T-cell (primary cell): ENCODE results near the gene TEX2. TPM values are rescaled to one million over a fixed set of nuclear protein-coding genes. Genes with fewer than 3 reads are reported as not detected.
"Not testable (repeated sequence)": the region's sequence is repeated elsewhere in the genome, so short reads cannot be mapped to it uniquely, and the experiment has no call there.

Experiments
- ATAC-seq, 4 experiments: fragments of 200-7000 bp in 3 of 4; fragments of 150-1000 bp in 1 of 4; cut with Tn5 transposase; replicated peaks in 1 of 4; 1 replicate in 3 of 4; 2 replicates in 1 of 4; pipeline ENCODE4 v1.10.0; 2021; ENCODE audit warnings: moderate library complexity in 3 of 4, mild to moderate bottlenecking in 2 of 4, moderate number of reproducible peaks in 1 of 4
- CTCF ChIA-PET, 2 donors: fragments of 300-600 bp; sonication (Branson Sonifier 250); formaldehyde crosslinking; loops; one replicate each; lab custom pipeline; 2022; ENCODE audit warnings: antibody characterized with exemption in 2 of 2; lab: Charles Lee
- POLR2A ChIA-PET, 2 donors: fragments of 300-600 bp; sonication (Branson Sonifier 250); formaldehyde crosslinking; loops; one replicate each; lab custom pipeline; 2022; ENCODE audit warnings: antibody characterized with exemption in 2 of 2; lab: Charles Lee
- DNase-seq, 35 experiments: peaks; one replicate each; pipeline versions ENCODE4 v3.0.0 to v3.0.0-alpha.2; 2013 to 2023
- H3K27ac ChIP-seq: one replicate; pipeline ENCODE4 v1.5.1; 2013; ENCODE audit warnings: low read length
- H3K27me3 ChIP-seq, 2 experiments: replicated peaks in 1 of 2; 1 replicate in 1 of 2; 2 replicates in 1 of 2; pipeline versions ENCODE4 v1.6.1 to v1.7.0; 2013; ENCODE audit warnings: low read length in 1 of 2, mixed read lengths in 1 of 2; ENCODE audit not compliant: control insufficient read depth in 2 of 2, insufficient read depth in 2 of 2; ENCODE audit errors: extremely low read depth in 1 of 2
- H3K36me3 ChIP-seq, 2 donors: 1 replicate in 1 of 2; 2 replicates in 1 of 2; pipeline versions ENCODE4 v1.6.1 to v1.7.0; 2013; ENCODE audit warnings: low read length in 1 of 2; ENCODE audit not compliant: control insufficient read depth in 2 of 2, insufficient read depth in 1 of 2; ENCODE audit errors: extremely low read depth in 1 of 2
- H3K4me1 ChIP-seq, 2 experiments: 1 replicate in 1 of 2; 2 replicates in 1 of 2; pipeline versions ENCODE4 v1.6.1 to v1.7.0; 2013; ENCODE audit warnings: low read length in 2 of 2, mixed read lengths in 1 of 2; ENCODE audit not compliant: insufficient read depth in 2 of 2, control insufficient read depth in 1 of 2; ENCODE audit errors: extremely low read depth in 1 of 2
- H3K4me3 ChIP-seq, 2 donors: 1 replicate in 1 of 2; 2 replicates in 1 of 2; pipeline versions ENCODE4 v1.5.1 to v1.7.0; 2013; ENCODE audit warnings: mild to moderate bottlenecking in 2 of 2, low read length in 1 of 2, moderate library complexity in 1 of 2; ENCODE audit not compliant: control insufficient read depth in 1 of 2; ENCODE audit errors: extremely low read depth in 1 of 2
- H3K9me3 ChIP-seq: 2 replicates; pipeline ENCODE4 v1.7.0; 2013
- H3K27ac Mint-ChIP-seq, 2 donors: one replicate each; pipeline ENCODE4 v1.8.0; 2020 to 2021; ENCODE audit warnings: mild to moderate bottlenecking in 2 of 2, mixed read lengths in 2 of 2
- H3K27me3 Mint-ChIP-seq, 2 donors: one replicate each; pipeline ENCODE4 v1.8.0; 2021 to 2022; ENCODE audit warnings: mixed read lengths in 2 of 2
- H3K36me3 Mint-ChIP-seq: one replicate; pipeline ENCODE4 v1.8.0; 2021; ENCODE audit warnings: mixed read lengths
- H3K4me1 Mint-ChIP-seq, 3 donors: one replicate each; pipeline ENCODE4 v1.8.0; 2020 to 2022; ENCODE audit warnings: mixed read lengths in 3 of 3, mild to moderate bottlenecking in 1 of 3
- H3K4me3 Mint-ChIP-seq, 3 donors: one replicate each; pipeline ENCODE4 v1.8.0; 2020 to 2022; ENCODE audit warnings: mild to moderate bottlenecking in 3 of 3, mixed read lengths in 3 of 3, moderate library complexity in 3 of 3
- H3K9me3 Mint-ChIP-seq, 3 donors: one replicate each; pipeline ENCODE4 v1.8.0; 2020 to 2022; ENCODE audit warnings: mixed read lengths in 3 of 3
- WGBS: methylation state at CpG from one replicate; pipeline ENCODE4 v1.1.5; 2013; ENCODE audit warnings: missing lambda C conversion rate; ENCODE audit not compliant: insufficient coverage; 5-methylcytosine and 5-hydroxymethylcytosine counted together
- total RNA-seq, 35 experiments: library from RNA in 6 of 35; stranded (reverse) in 6 of 35; fragments of 120-200 nt in 1 of 35; gene quantifications; one replicate each; pipeline versions ENCODE4 v1.2.1 to v1.2.4 and lab custom pipeline; 2013 to 2026

The TEX2 gene
- total RNA-seq, 5 donors from 2014 or later (not counting 1 experiment from before 2014, with no cell fraction given): 12.5 to 16.4 (median 14.8) TPM

DNA sequence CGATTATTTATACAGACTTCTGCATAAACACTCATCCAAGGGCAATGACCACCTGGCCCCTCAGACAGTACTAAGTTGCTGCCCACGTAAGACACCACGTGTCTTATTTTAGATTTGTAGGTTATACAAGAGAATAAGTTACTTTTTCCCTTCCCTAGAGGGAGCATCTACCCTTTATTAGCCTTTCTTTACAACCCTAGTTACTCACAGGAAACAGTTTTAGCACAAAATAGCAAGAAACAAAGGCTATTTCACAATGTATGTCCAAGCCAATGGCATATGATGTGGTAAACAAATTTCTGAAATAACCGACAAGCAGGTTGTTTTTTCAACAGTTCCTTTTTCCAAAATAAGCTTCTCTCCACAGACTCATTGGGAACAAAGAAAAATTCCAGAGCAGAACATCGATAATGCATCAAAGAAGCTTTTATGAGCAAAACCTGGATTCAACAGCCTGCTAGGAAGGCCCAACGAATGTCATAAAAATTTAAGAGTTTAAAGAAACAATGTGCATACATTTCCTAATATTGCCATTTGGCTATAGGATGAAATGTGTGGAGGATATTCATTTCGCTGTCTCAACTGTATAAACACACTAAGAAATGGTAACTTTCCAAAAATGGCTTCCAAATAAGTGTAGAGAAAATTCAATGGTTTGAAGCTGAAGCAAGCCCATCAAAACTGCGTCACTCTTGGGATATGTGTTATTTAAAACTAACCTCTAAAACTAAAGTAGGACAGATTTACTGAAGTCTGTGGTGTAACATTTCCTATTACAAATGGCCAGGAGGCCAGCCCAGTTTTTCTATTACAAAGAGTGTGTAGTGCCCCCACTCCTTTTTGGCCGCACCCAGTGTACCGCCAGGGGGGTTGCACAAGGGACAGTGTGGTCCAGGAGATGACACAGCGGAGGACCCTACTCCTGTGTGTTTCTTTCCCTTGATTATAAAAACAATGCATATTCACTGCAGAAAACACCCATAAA lies 82.7 kb downstream of the TEX2 start:
- Histone ChIP-seq H3K4me1 (no peaks in the 10 kb centered on the region), H3K4me3 (no peak overlapping the region), H3K36me3 (peaks cover 9% of the 10 kb centered on the region in 2 donors), H3K9me3 (no peaks in the 10 kb centered on the region), H3K27me3 (no peaks in the 10 kb centered on the region), H3K27ac (no peak overlapping the region)
- no peak for DNase-seq
- POLR2A ChIA-PET: interaction anchor here in 1 of 2 donors (0.6 kb wide), 1 partner anchor 8 kb away, joined by 3 read pairs; no protein-coding TSS in a partner anchor
- H3K27me3 Mint-ChIP-seq: no peaks in the 10 kb centered on the region
- H3K4me3 Mint-ChIP-seq: no peak overlapping the region
- no peak overlapping the region for H3K27ac Mint-ChIP-seq
- no peaks in the 10 kb centered on the region for H3K9me3 Mint-ChIP-seq
- CTCF ChIA-PET: interaction anchor here (0.6 to 0.7 kb wide), 2 partner anchors 30 to 99 kb away, joined by 3 read pairs; no protein-coding TSS in a partner anchor
- peaks cover 35% of the 10 kb centered on the region for H3K36me3 Mint-ChIP-seq
- H3K4me1 Mint-ChIP-seq: peaks cover 0 to 10% (median 4%) of the 10 kb centered on the region in 3 donors
- 86% methylated on average over 4 of the region's 11 CpGs for WGBS
- ATAC-seq: no peak

DNA sequence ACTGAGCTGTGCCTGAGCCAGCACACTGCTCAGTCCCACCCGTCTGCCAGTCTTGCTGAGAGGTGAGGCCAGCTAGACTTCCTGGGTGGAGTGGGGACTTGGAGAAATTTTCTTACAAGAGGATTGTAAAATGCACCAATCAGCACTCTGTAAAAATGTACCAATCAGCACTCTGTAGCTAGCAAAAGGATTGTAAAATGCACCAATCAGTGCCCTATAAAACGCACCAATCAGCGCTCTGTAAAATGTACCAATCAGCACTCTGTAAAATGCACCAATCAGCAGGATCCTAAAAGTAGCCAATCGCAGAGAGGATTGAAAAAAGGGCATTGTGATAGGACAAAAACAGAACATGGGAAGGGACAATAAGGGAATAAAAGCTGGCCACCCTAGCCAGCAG lies 84.0 kb downstream of the TEX2 start:
- WGBS: no CpG with 5 or more reads among the region's 4 CpGs
- H3K27me3 ChIP-seq, ATAC-seq, POLR2A ChIA-PET, H3K27ac ChIP-seq, H3K4me1 ChIP-seq, H3K4me3 ChIP-seq, H3K9me3 ChIP-seq, H3K4me3 Mint-ChIP-seq, H3K9me3 Mint-ChIP-seq, DNase-seq, CTCF ChIA-PET, H3K27me3 Mint-ChIP-seq, H3K4me1 Mint-ChIP-seq, H3K27ac Mint-ChIP-seq: not testable (repeated sequence)
- peaks cover 42% of the 10 kb centered on the region for H3K36me3 Mint-ChIP-seq
- peaks cover 9 to 12% of the 10 kb centered on the region in 2 donors for H3K36me3 ChIP-seq

DNA sequence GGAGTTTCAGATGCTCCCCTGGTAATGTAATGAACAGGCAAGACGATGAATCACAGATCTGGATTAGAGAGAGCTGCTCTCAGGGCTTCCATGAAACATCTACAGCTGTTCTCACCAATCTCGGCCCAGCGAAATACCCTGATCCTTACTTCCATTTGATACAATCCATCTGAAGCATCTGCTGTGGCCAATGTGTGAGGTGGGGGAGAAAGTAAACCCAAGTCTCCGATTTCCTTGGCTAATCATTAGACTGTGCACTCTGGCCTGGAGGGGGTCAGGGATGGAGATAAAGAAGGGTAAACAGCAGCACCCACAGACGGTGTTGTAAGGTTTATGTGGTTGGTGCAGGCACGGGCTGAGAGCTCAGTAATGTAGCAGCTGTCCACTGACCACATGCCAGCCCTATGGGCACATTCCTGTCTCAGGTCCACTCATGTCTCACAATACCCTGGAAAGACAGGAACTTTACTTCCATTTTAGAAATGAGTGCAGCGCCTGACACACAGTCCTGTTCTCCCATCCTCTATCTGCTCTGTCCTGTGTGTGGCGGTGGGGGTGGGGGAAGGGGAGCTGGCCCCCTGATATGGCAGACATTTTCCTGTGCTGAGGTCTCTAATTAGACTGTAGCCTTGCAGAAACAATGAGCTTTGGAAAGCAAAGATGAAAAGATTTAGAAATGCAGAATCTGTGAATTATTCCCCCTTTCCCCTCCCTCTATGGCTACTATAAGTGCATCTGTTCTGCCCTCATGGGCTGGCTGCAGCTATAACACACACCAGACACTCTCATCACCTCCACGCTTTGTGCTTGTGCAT lies 84.8 kb downstream of the TEX2 start:
- Histone ChIP-seq H3K27ac (no peak overlapping the region), H3K4me3 (no peak overlapping the region), H3K4me1 (no peaks in the 10 kb centered on the region), H3K27me3 (no peaks in the 10 kb centered on the region), H3K9me3 (no peaks in the 10 kb centered on the region), H3K36me3 (peaks cover 9 to 18% of the 10 kb centered on the region in 2 donors)
- H3K36me3 Mint-ChIP-seq: peaks cover 45% of the 10 kb centered on the region
- ATAC-seq (no peak), DNase-seq (no peak)
- no peak overlapping the region for H3K27ac Mint-ChIP-seq
- POLR2A ChIA-PET: no interaction called here
- H3K4me3 Mint-ChIP-seq: no peak overlapping the region
- CTCF ChIA-PET: no interaction called here
- 17% methylated on average over 1 of the region's 9 CpGs for WGBS
- no peaks in the 10 kb centered on the region for H3K9me3 Mint-ChIP-seq
- no peaks in the 10 kb centered on the region for H3K27me3 Mint-ChIP-seq
- H3K4me1 Mint-ChIP-seq: no peaks in the 10 kb centered on the region

DNA sequence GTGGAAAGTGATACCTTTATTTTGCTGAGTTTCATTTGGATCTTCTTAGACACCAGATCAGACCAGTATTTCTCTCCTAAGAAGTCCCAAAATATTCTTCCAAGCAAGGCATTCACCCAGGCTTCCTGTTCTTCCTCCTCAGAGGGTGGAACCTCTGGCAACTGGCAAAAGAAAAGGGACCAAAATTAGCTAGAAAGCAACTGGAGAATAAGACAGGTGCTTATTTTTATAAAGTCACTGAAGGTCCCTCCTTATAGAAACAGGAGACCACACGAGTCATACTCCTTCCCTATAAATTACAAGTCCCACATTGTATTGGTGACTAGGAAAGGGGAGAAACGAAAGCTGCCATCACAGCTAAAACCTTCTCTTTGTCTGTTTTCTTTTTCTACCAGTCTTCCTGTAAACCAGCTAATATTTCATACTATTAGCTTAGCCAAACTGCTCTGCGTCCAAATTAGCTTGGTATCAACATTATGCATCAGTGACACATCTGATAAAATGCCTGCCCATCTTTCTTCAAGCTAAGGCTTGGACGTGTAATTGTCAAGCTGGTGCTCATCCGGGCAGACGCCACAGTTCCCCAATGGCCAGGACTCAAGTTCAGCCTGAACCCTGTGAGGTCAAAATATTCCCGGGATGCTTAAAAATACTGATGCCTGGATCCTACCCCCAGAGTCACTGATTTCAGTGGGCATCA lies 85.6 kb downstream of the TEX2 start:
- CTCF ChIA-PET: no interaction called here
- Histone ChIP-seq H3K36me3 (peaks cover 9 to 18% of the 10 kb centered on the region in 2 donors), H3K9me3 (no peaks in the 10 kb centered on the region), H3K4me1 (no peaks in the 10 kb centered on the region), H3K27me3 (no peaks in the 10 kb centered on the region), H3K4me3 (no peak overlapping the region), H3K27ac (no peak overlapping the region)
- Mint-ChIP-seq H3K27me3 (no peaks in the 10 kb centered on the region), H3K36me3 (peaks cover 48% of the 10 kb centered on the region), H3K27ac (no peak overlapping the region), H3K4me1 (no peaks in the 10 kb centered on the region), H3K9me3 (no peaks in the 10 kb centered on the region), H3K4me3 (no peak overlapping the region)
- WGBS: 98% methylated on average over 5 of the region's 7 CpGs
- POLR2A ChIA-PET: no interaction called here
- DNase-seq (no peak), ATAC-seq (no peak)

DNA sequence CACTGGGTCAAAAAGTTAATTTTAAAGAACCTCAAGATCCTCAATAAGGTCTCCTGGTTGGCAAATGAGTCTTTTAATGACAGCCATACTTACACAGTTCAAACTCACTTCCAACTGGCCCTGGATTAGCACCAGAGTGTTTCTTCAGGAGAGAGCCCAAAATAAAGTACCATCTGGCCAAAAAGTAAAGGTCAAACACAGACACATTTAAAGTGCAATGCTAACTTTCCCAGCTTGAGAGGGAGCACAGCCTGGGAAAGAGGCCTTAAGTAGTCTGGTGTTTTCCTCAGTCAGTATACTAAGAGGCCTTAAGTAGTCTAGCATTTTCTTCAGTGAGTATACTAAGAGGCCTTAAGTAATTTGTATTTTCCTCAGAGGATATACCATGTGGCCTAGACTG lies 86.5 kb downstream of the TEX2 start:
- POLR2A ChIA-PET: no interaction called here
- H3K27me3 Mint-ChIP-seq: no peaks in the 10 kb centered on the region
- H3K4me3 ChIP-seq: no peak overlapping the region
- no peaks in the 10 kb centered on the region for H3K9me3 ChIP-seq
- CTCF ChIA-PET: no interaction called here
- DNase-seq (no peak), ATAC-seq (no peak)
- peaks cover 9 to 19% of the 10 kb centered on the region in 2 donors for H3K36me3 ChIP-seq
- H3K9me3 Mint-ChIP-seq: no peaks in the 10 kb centered on the region
- no peak overlapping the region for H3K4me3 Mint-ChIP-seq
- no peaks in the 10 kb centered on the region for H3K4me1 ChIP-seq
- no peaks in the 10 kb centered on the region for H3K4me1 Mint-ChIP-seq
- peaks cover 47% of the 10 kb centered on the region for H3K36me3 Mint-ChIP-seq
- no peak overlapping the region for H3K27ac ChIP-seq
- H3K27me3 ChIP-seq: no peaks in the 10 kb centered on the region
- no peak overlapping the region for H3K27ac Mint-ChIP-seq
